Mammary epithelial cell (primary cell): ENCODE results near the gene DNAJB6.

Experiments used
- EZH2 ChIP-seq: IDR thresholded peaks from 2 replicates; pipeline ENCODE4 v1.6.1; 2012; ENCODE audit warnings: low read length, inconsistent platforms, borderline replicate concordance
- TF ChIP-seq, protein P1 (sequence below), 2 donors: IDR thresholded peaks in 1 of 2; conservative IDR thresholded peaks in 1 of 2; 2 replicates each; pipeline ENCODE4 v1.5.1; 2011 to 2012; ENCODE audit warnings: inconsistent platforms in 2 of 2, low read length in 2 of 2, mild to moderate bottlenecking in 2 of 2, control low read depth in 1 of 2, low read depth in 1 of 2; ENCODE audit not compliant: insufficient read depth in 1 of 2; ENCODE audit errors: extremely low read depth in 1 of 2

GRCh38 chr7:157410831-157411556 lies 74.2 kb downstream of the DNAJB6 start:
- TF ChIP-seq, protein P1, sequence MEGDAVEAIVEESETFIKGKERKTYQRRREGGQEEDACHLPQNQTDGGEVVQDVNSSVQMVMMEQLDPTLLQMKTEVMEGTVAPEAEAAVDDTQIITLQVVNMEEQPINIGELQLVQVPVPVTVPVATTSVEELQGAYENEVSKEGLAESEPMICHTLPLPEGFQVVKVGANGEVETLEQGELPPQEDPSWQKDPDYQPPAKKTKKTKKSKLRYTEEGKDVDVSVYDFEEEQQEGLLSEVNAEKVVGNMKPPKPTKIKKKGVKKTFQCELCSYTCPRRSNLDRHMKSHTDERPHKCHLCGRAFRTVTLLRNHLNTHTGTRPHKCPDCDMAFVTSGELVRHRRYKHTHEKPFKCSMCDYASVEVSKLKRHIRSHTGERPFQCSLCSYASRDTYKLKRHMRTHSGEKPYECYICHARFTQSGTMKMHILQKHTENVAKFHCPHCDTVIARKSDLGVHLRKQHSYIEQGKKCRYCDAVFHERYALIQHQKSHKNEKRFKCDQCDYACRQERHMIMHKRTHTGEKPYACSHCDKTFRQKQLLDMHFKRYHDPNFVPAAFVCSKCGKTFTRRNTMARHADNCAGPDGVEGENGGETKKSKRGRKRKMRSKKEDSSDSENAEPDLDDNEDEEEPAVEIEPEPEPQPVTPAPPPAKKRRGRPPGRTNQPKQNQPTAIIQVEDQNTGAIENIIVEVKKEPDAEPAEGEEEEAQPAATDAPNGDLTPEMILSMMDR (conservative IDR thresholded peaks at IDR 0.05 in 1 of 2, IDR thresholded peaks at IDR 0.05 in 1 of 2; ENCODE audit: extremely low read depth in 1 of 2, insufficient read depth in 1 of 2, low read depth in 1 of 2, low read length in 2 of 2) = no peak
- TF ChIP-seq EZH2 = no peak
